ENCODE measurements around the gene ANKRD13A. TPM values are rescaled to one million over a fixed set of nuclear protein-coding genes. Genes with fewer than 3 reads are reported as not detected.
"Not testable (repeated sequence)": the region's sequence is repeated elsewhere in the genome, so short reads cannot be mapped to it uniquely, and the experiment has no call there.

The ANKRD13A gene
- total RNA-seq, 1 experiment from 2014 or later, result 6.7 TPM

DNA sequence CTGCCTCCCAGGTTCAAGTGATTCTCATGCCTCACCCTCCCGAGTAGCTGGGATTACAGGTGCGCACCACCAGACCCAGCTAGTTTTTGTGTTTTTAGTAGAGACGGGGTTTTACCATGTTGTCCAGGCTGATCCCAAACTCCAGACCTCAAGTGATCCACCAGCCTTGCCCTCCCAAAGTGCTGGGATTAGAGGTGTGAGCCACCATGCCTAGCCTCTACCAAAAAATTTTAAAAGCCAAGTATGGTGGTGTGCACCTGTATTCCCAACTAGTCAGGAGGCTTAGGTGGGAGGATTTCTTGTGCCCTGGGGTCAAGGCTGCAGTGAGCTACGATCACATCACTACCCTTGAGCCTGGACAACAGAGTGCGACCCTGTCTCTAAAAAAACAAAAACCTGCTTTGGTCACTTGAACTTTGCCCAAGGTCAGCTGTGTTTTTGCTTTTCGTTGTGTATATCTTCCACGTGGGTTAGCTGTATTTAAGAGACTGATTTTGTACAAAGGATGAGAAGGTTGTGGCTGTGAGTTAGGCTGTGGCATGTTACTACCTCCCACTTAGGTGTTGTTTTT, 36.4 kb downstream of the ANKRD13A start:
- no peak for DNase-seq (ENCODE audit: low read depth)
- in situ Hi-C loops (cut with HindIII; ENCODE audit: low pct_unique_long_range_greater_than_20kb, low sequenced_read_pairs), result no loop called here

DNA sequence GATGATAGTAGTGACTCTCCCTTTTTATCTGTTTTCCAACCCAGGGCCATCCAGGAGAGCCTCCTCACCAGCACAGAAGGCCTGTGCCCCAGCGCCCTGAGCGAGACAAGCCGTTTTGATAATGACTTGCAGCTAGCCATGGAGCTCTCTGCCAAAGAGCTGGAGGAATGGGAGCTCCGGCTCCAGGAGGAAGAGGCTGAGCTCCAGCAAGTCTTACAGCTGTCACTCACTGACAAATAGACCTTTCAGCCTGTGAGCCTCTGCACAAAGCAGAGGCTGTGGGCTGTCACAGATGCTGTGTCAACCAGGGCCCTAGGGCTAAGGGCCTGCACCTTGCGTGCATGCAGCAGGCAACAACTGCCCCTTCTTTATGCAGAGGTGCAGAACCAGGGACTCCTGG, 38.1 kb downstream of the ANKRD13A start:
- in situ Hi-C loops (cut with HindIII; ENCODE audit: low pct_unique_long_range_greater_than_20kb, low sequenced_read_pairs), result no loop called here
- DNase-seq (ENCODE audit: low read depth), result no peak

DNA sequence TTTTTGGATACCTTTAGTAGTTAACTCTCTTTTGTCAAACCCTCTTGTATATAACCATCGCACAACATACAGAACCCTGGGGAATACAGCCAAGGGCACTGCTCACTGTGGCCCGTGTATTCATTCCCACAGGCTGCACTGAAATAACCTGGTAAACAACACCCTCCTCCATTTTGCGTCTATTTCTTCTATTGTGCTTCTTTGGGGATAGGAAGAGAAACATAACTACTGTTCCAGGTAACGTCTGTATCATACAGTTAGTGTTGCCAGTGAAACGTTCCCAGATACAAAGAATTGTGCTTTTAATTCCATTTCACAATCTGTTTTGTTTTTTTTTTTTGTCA, 39.5 kb downstream of the ANKRD13A start:
- in situ Hi-C loops (cut with HindIII; ENCODE audit: low pct_unique_long_range_greater_than_20kb, low sequenced_read_pairs), result no loop called here
- DNase-seq (ENCODE audit: low read depth), result no peak

DNA sequence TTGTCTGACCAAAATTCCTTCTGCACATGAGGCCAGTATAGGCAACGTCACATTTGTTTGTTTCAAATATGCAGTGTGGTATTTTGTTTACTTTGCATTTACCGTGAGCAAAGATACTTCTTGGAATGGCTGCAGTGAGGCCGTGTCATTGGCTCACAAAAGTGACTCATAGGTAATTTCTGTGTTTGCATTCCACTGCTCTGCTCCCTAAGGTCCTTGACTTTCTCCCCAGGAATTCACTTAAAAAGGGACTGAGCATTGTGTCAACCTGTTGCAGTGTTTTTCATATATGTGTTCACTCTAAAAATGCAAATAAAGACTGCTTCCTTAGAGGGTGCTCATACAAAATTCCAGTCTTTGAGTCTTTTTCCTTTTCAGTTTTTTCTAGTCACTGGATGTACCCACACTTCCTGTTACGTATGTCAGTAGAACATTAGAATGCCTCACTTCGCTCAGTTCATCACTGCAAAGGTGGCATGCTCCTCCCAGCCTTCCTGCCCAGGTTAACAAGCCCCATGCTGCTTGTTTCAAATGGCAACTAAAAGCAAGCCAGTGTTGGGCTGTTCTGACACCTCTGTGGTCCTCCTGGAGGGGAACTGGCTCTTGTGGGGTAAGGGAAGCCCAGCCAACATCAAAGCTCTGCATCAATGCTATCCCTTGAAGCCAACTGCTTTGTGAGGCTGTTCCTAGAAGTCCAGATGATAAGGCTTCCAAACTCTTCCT, 40.0 kb downstream of the ANKRD13A start:
- in situ Hi-C loops (cut with HindIII; ENCODE audit: low pct_unique_long_range_greater_than_20kb, low sequenced_read_pairs), result no loop called here
- DNase-seq (ENCODE audit: low read depth), result peak; percentile 78

DNA sequence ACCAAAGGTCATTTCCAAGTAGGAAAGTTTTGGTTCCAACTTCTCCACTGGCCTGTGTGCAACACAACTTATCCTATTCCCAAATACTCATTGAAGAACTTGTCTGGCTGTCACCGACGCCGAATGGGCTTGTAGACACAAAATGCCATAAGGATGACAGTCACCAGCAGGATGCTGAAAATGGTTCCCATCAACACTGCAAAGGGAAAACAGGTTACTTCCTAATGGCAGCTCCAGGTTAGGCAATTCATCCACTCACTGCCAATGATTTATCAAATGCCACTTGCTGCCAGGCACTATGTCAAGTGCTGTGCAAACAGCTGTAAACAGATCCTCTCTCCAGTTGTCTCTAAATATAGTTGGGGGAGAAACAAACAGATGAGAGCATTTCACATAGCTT, 43.0 kb downstream of the ANKRD13A start:
- in situ Hi-C loops (cut with HindIII; ENCODE audit: low pct_unique_long_range_greater_than_20kb, low sequenced_read_pairs), result no loop called here
- DNase-seq (ENCODE audit: low read depth), result no peak

DNA sequence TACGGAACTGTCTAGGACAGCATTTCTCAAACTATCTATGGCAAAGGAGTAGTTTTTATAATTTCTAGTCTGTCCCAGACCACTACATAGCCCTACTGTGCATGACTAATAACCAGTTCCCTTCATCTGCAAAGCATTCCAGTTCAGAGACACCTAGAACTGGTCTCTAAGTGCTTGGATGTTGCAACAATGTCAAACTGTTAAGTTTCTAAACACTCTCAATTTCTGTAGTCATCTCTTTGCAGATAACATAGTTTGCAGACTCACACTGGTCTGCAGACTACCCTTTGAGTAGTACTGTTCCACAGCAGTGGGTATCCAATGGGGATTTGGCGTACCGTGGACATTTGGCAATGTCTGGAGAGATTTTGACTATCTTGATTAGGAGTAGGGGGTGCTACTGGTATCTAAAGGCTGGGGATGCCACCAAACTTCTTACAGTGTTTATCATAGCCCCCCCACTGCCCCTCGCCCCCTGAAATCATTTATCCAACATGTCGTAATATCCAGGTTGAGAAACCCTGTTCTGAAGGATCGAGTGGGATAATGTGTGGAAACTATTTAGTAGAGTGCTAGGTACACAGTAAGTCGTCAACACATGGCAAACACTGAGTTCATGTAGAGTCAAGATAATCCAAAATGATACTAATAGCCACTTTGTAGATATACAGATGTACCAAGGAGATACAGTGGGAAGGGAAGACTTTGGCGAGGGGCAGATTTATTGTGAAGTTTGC, 47.4 kb downstream of the ANKRD13A start:
- no peak for DNase-seq (ENCODE audit: low read depth)
- in situ Hi-C loops (cut with HindIII; ENCODE audit: low pct_unique_long_range_greater_than_20kb, low sequenced_read_pairs), result no loop called here

DNA sequence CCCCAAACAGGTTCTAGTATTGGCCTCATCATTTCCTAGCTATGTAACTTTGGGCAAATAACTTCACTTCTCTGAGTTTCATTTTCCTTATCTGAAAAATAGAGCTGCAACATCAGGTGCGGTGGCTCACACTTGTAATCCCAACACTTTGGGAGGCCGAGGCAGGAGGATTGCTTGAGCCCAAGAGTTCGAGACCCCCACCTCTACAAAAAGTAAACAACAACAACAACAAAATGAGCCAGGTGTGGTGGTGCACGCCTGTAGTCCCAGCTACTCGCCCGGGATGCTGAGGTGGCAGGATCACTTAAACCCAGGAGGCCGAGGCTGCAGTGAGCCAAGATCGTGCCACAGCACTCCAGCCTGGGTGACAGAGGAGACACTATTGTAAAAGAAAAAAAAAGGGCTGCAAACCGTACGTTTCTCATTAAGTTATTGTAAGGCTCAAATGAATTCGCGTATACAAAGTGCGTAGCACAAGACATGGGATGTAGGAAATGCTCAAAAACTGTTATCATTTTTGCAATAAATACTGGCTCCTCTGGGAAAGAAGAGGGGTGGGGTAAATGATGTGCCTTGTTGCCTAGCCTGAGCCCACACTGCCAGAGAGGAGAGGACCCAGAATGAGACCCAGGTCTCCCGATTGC, 48.2 kb downstream of the ANKRD13A start:
- in situ Hi-C loops (cut with HindIII; ENCODE audit: low pct_unique_long_range_greater_than_20kb, low sequenced_read_pairs), result no loop called here
- no peak for DNase-seq (ENCODE audit: low read depth)

DNA sequence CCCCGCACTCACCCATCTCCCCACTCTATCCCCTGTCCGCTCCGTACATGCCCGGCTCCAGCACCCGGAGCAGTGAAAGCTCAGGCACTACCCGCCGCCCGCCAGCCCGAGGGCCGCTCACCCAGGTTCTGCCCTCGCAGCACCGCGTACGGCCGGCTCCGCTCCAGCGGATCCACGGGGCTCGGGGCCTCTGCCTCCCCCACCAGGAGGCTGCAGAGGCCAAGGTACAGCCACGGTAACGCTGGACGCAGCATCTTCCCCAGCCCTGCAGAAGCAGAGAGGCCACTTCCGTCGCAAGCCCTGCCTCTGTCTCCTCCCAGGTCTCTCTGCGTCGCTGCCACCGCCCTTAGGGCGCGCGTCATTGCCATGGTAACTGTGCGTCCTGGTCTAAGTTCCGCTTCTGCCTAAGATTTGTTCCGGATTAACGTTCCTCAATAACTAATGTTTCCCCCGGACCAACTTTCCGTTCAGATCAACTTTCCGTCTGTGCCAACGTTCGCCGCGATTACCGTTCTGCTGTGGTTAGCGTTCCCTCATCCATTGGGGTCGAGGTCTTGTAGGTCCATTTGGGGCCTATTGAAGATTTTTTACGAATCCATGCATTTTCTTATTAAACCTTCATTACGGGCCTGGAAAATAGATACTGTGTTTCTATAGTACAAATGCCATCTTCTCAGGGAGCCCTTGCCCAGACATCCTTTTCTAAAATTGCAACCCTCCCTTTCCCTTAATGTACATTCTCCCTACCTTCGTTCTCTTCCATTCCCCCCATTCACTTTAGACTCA, 49.2 kb downstream of the ANKRD13A start, which contains the start of gene C12orf76:
Gene C12orf76, minus strand, starts transcription at position 281 of the 786 bp plus-strand sequence. Its CDS starts 27 bp downstream, at position 254.
- in situ Hi-C loops (cut with HindIII; ENCODE audit: low pct_unique_long_range_greater_than_20kb, low sequenced_read_pairs), result no loop called here
- DNase-seq (ENCODE audit: low read depth), result peak; percentile 88

DNA sequence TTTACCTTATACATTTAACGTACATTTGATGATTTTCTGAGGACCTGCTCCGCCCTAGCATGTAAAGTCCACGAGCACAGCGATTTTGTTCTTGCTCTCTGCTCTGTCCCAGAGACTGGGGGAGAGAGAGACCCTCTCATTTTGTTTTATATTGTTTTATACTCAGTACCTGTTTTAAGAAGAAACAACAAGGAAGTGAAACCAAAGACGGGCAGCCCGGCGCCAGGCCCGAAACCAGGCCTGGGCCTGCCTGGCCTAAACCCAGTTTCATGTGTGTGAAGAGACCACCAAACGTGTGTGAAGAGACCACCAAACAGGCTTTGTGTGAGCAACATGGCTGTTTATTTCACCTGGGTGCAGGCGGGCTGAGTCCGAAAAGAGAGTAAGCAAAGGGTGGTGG, 49.8 kb downstream of the ANKRD13A start:
- in situ Hi-C loops (cut with HindIII; ENCODE audit: low pct_unique_long_range_greater_than_20kb, low sequenced_read_pairs); DNase-seq (ENCODE audit: low read depth): not testable (repeated sequence)

DNA sequence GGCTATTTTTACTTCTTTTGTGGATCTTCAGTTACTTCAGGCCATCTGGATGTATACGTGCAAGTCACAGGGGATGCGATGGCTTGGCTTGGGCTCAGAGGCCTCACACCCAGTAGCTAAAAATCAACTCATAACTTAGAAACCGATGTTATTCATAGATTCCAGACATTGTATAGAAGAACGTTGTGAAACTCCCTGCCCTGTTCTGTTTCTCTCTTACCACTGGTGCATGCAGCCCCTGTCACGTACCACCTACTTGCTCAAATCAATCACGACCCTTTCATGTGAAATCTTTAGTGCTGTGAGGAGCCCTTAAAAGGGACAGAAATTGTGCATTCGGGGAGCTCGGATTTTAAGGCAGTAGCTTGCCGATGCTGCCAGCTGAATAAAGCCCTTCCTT, 50.4 kb downstream of the ANKRD13A start:
- in situ Hi-C loops (cut with HindIII; ENCODE audit: low pct_unique_long_range_greater_than_20kb, low sequenced_read_pairs); DNase-seq (ENCODE audit: low read depth): not testable (repeated sequence)

DNA sequence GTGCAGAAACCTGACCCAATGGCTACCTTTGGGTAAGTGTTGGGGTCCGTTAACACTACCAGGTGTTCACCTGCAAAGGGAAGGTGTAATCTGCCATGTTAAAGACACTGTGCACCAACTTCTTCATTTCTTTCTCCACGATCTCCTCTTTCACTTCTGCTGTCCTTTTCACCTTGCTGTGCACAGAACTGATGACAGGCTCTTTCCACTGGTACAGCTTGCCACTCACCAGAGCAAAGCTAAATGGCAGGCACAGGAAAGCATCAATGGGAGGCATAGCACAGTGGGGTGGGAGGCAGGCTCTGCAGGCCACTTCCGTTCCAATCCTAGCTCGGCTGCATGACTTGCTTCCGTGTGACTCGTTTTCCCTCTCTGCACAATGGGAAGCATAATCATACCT, 51.7 kb downstream of the ANKRD13A start:
- DNase-seq (ENCODE audit: low read depth), result no peak
- in situ Hi-C loops (cut with HindIII; ENCODE audit: low pct_unique_long_range_greater_than_20kb, low sequenced_read_pairs), result no loop called here

DNA sequence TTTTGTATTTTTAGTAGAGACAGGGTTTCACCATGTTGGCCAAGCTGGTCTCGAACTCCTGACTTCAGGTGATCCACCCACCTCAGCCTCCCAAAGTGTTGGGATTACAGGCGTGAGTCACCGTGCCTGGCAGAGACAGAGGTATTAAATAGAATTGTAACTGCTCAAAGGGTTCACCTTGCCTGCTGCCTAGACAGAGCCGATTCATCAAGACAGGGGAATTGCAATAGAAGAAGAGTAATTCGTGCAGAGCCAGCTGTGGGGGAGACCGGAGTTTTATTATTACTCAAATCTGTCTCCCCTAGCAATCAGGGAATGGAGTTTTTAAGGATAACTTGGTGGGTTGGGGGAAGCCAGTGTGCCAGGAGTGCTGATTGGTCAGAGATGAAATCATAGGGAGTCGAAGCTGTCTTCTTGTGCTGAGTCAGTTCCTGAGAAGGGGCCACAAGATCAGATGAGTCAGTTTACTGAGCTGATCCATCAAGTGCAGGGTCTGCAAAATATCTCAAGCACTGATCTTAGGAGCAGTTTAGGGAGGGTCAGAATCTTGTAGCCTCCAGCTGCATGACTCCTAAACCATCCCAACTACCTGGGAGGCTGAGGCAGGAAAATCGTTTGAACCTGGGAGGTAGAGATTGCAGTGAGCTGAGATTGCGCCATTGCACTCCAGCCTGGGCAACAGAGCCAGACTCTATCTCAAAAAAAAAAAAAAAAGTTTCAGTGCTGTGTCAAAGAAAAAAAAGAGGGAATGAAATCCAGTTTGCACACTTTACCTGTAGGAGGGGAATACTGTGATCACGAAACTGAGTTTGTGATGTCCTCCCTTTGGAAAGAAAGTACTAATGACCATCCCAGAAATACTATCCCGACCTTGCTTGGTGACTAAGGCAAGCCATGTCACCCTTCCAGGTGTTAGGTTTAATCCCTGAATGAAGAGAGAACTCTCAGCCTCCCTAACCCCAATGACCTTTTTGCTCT, 56.4 kb downstream of the ANKRD13A start:
- peak; percentile 86 for DNase-seq (ENCODE audit: low read depth)
- in situ Hi-C loops (cut with HindIII; ENCODE audit: low pct_unique_long_range_greater_than_20kb, low sequenced_read_pairs), result not testable (repeated sequence)

DNA sequence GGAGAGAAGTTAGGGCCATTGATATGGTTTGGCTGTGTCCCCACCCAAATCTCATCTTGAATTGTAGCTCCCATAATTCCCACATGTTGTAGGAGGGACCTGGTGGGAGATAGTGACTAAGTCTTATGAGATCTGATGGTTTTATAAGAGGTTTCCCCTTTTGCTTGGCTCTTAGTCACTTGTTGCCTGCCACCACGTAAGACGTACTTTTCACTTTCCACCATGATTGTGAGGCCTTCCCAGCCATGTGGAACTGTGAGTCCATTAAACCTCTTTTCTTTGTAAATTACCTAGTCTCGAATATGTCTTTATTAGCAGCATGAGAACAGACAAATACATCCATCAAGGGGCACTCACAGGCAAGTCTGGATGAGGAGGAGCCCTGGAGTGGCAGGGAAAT, 57.4 kb downstream of the ANKRD13A start:
- DNase-seq (ENCODE audit: low read depth); in situ Hi-C loops (cut with HindIII; ENCODE audit: low pct_unique_long_range_greater_than_20kb, low sequenced_read_pairs): not testable (repeated sequence)

DNA sequence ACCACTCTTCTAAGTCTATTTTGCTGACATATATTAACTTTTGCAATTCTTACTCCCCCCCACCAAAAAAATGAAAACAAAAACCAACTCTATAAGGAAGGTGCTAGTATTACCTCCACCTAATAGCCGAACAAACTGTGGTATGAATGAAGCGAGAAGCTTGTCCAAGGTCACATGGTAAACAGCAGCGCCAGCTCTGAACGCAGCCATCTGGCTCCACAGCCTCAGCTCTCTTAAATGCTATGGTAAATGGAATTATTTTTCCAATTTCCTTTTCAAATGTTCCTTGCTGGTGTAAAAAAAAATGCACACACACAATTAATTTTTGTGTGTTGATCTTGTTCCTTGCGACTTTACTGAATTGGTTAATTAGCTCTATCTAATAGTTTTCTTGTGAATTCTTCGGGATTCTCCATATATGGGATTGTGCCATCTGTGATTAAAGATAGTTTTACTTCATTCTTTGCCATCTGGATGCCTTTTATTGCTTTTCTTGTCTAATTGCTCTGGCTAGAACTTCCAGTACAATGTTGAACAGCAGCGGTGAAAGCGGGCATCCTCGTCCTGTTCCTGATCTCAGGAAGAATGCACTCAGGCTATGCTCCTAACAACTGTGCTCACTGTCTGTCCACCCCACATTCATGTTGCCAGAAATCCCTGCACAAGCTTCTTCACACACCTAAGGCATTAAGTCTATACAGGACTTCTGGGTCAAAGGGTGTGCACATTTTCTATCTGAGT, 59.8 kb downstream of the ANKRD13A start:
- in situ Hi-C loops (cut with HindIII; ENCODE audit: low pct_unique_long_range_greater_than_20kb, low sequenced_read_pairs), result no loop called here

DNA sequence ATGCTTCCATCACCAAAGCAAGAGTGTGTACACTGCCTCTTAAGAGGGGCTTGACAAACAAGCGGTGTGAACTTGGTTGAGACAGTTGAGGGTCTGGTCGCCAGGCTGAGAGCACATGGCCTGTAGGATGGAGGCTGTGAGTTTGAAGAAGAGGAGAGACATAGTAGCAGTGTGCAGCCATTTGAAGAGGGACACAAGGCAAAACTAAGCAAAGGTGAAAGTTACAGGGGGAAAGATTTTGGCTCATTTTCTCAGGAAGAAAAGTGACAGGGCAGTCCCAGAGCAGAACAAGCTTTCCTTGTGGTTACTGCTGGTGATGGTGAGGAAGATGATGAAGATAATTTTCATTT, 60.4 kb downstream of the ANKRD13A start:
- no peak for DNase-seq (ENCODE audit: low read depth)
- in situ Hi-C loops (cut with HindIII; ENCODE audit: low pct_unique_long_range_greater_than_20kb, low sequenced_read_pairs), result no loop called here

More for the DNA sequence above, 59.8 kb downstream of the ANKRD13A start:
- DNase-seq (ENCODE audit: low read depth), result no peak

DNA sequence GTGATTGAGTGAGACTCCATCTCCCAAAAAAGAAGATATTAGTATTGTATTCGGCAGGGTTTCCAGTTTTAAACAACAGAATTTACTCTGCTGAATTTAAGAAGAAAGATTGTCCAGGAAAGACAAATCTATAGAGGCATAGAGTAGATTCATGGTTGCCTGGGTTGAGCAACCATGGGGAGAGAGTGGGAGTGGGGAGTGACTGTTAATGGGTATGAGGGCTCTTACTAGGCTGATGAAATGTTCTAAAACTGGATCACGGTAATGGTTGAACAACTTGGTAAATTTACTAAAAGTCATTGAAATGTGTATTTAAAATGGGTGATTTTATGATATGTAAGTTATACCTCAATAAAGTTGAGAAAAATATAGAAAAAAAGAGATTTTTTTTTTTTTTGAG, 63.0 kb downstream of the ANKRD13A start:
- no peak for DNase-seq (ENCODE audit: low read depth)
- in situ Hi-C loops (cut with HindIII; ENCODE audit: low pct_unique_long_range_greater_than_20kb, low sequenced_read_pairs), result no loop called here

DNA sequence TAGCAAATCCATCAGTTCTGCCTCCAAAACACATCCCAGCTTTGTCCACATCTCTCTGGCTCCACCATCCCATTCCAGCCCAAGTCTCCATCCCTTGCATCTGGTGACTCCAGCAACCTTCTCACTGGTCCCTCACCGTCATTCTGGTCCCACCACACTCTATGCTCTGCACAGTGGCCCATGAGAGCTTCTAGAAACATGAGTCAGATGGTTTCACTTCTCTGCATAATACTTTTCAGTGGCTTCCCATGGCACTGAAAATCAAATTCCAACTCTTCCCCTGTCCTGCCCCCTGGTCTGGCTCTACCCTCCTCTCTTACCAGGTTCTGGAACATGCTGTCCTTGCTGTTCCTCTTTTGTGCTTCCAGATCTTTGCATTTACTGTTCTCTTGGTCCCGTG, 66.3 kb downstream of the ANKRD13A start:
- in situ Hi-C loops (cut with HindIII; ENCODE audit: low pct_unique_long_range_greater_than_20kb, low sequenced_read_pairs), result no loop called here
- no peak for DNase-seq (ENCODE audit: low read depth)
